Epithelial cell of proximal tubule (primary cell): ENCODE measurements around the gene CCDC70. TPM values are rescaled to one million over a fixed set of nuclear protein-coding genes. Genes with fewer than 3 reads are reported as not detected.

Experiments used
- DNase-seq: peaks from one replicate; pipeline ENCODE4 v3.0.0-alpha.2; 2011; ENCODE audit warnings: low read depth
- H3K4me3 ChIP-seq: 2 replicates; pipeline ENCODE4 v1.5.1; 2011; ENCODE audit warnings: low read depth, mild to moderate bottlenecking, low read length
- total RNA-seq: library from RNA; depleted of rRNA; stranded (reverse); fragments of >200 nt; gene quantifications from 2 replicates; pipeline ENCODE4 v1.2.3, GENCODE V29; 2015
- TF ChIP-seq, protein P1 (sequence below): conservative IDR thresholded peaks from 2 replicates; pipeline ENCODE4 v1.5.1; 2012; ENCODE audit warnings: low read depth, mild to moderate bottlenecking, low read length

CCDC70 gene
- total RNA-seq, 1 donor from 2014 or later: not detected

DNA sequence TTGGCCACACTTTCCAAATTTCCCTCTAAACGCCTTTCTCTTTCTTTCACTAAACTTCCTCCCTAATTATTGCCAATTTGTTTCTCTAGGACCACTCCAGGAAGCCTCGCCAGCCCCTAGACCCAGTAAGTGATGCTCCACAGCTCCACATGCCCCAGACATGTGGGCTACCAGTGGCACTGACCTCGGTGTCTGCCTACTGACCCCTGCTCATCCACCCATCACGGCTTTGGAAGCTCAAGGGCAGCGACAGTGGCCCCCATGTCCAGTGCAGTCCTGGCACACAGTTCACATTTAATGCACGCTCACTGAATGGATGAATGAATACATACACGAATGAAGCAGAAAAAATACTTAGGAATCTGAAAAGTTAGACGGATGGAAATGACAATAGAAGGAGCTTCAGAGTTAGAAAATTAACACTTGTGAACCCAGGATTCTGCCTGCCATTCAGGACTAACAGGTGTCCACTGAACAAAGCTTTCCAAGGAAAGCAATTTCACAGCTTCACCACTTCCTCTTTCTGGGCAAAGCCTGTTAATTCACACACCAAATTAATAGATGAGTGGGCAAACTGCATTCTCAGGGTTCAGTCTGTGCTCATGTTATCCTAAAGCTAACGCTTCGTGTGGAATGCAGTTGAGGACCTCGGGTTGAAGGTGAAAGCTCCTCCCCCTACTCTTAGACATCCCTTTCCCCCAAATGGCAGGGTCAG is 50.9 kb downstream of the CCDC70 start:
- no peak overlapping the region for H3K4me3 ChIP-seq

DNA sequence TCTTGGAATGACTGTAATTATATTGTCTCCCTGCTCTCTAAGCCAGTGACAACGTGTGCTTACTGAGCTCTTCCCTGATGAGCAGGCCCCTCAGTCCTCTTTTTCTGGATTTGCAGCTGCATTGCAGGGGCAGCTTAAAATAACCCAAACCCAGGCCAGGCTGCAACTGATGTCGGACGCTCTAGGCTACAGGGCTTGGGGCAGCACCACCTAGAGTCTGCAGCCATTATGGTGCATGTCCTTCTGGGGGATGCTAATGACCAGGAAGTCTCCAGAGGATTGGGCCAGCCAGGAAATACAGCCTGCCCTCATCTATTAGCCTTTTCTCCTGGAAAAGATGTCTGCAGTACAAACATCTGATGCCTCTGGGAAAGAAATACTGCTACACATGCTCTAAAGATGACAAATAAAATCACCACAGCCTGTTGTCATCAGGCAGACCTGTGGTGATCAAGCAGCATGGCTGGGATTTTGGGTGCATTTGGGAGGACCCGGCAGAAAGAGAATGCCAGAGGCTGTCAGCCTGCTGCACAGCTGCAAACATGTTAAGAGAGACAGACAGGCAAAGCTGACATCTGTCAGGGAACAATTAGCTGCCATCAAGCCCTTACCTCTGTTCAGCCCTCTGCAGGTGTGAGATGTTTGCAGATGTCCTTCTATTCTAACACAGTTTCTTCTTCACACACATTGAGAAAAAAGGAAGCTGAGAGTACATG is 51.8 kb downstream of the CCDC70 start:
- no peak for DNase-seq

More for the DNA sequence above, 50.9 kb downstream of the CCDC70 start:
- no peak for DNase-seq
- TF ChIP-seq, protein P1, sequence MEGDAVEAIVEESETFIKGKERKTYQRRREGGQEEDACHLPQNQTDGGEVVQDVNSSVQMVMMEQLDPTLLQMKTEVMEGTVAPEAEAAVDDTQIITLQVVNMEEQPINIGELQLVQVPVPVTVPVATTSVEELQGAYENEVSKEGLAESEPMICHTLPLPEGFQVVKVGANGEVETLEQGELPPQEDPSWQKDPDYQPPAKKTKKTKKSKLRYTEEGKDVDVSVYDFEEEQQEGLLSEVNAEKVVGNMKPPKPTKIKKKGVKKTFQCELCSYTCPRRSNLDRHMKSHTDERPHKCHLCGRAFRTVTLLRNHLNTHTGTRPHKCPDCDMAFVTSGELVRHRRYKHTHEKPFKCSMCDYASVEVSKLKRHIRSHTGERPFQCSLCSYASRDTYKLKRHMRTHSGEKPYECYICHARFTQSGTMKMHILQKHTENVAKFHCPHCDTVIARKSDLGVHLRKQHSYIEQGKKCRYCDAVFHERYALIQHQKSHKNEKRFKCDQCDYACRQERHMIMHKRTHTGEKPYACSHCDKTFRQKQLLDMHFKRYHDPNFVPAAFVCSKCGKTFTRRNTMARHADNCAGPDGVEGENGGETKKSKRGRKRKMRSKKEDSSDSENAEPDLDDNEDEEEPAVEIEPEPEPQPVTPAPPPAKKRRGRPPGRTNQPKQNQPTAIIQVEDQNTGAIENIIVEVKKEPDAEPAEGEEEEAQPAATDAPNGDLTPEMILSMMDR: no peak

DNA sequence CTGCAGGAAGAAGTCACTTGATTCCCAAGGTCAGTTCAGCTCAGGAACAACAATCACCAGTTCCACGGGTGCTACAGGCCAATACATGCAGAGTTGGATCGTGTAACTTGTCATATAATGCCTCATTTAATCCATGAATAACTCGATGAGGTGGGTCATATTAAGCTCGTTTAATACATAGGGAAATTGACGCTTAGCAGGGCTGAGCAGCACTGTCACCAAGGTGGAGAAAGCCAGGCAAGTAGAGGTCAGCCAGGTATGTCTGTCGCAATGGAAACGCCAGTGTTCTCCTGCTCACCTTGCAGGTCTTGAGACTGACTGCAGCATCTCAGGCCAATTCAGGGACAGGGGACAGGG is 52.3 kb downstream of the CCDC70 start:
- DNase-seq: no peak
- TF ChIP-seq, protein P1: no peak
- H3K4me3 ChIP-seq: no peak overlapping the region

More for the DNA sequence above, 51.8 kb downstream of the CCDC70 start:
- TF ChIP-seq, protein P1: no peak
- H3K4me3 ChIP-seq: no peak overlapping the region

Other genes with a start within 250 kb of the CCDC70 start
- 2.4 and 5.5 TPM in 2 replicates for gene DHRS12, start 57.8 kb upstream of the CCDC70 start, total RNA-seq
- gene TMEM272, start 16.8 kb upstream of the CCDC70 start, total RNA-seq: not detected in 2 replicates
- 2.5 and 3.5 TPM in 2 replicates for gene ATP7B, start 149.5 kb downstream of the CCDC70 start, total RNA-seq
- 13.5 and 15.3 TPM in 2 replicates for gene ALG11, start 150.4 kb downstream of the CCDC70 start, total RNA-seq
- 5.0 and 9.0 TPM in 2 replicates for gene UTP14C, start 162.7 kb downstream of the CCDC70 start, total RNA-seq